ENCODE measurements around the gene RBL1. TPM values are rescaled to one million over a fixed set of nuclear protein-coding genes. Genes with fewer than 3 reads are reported as not detected.

Gene RBL1
- total RNA-seq, 1 experiment from 2014 or later, result 14.6 TPM

DNA sequence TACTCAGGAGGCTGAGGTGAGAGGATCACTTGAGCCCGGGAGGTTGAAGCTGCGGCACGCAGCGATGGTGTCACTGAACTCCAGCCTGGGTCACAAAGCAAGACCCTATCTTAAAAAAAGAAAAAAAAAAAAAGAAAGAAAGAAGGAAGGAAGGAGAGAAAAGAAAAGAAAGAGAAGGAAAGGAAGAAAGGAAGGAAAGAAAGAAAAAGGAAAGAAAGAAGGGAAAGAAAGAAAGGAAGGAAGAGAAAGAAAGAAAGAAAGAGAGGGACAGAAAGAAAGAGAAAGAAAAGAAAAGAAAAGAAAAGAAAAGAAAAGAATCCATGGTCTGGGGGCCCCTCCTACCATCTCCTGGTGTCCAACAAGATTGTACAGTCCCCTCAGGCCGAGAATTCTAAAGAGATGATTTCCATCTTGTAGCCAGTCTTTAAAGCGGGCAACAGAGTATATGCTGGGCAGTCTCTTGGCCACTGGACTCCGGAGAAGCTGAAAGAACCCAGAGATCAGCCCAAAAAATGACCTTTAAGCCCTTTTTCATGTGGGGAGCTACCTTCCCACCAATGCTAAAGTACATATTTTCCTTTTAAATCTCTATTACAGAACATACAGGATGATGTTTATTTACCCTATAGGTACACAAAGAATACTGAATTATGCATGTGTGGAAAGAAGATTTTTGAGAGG is 23.7 kb upstream of the RBL1 start:
- no peak overlapping the region for H3K27ac ChIP-seq
- no peaks in the 10 kb centered on the region for H3K27me3 ChIP-seq (ENCODE audit: insufficient read depth, low read depth)
- no peaks in the 10 kb centered on the region for H3K36me3 ChIP-seq (ENCODE audit: low read depth)
- no peaks in the 10 kb centered on the region for H3K4me1 ChIP-seq (replicated peaks; ENCODE audit: insufficient read depth)
- H2AFZ ChIP-seq, result no peak overlapping the region
- H3F3A ChIP-seq (ENCODE audit: insufficient read depth, low read depth), result no peaks in the 10 kb centered on the region
- H3K9me3 ChIP-seq (ENCODE audit: insufficient read depth, low read depth), result no peaks in the 10 kb centered on the region
- ChIA-PET CTCF (interaction anchor here (0.6 kb wide), 1 partner anchor 424 kb away, joined by 3 read pairs; no protein-coding TSS in a partner anchor), POLR2A (ENCODE audit: unreplicated experiment) (no interaction called here)
- no TSS peak for BruUV-seq (replicated peaks)
- no peaks in the 10 kb centered on the region for H3K79me2 ChIP-seq (ENCODE audit: low read depth)
- DNase-seq, result no peak
- no peak overlapping the region for H3K4me2 ChIP-seq
- TF ChIP-seq EZH2 (IDR thresholded peaks at IDR 0.05; ENCODE audit: low read depth), result no peak
- TF ChIP-seq, protein P1, sequence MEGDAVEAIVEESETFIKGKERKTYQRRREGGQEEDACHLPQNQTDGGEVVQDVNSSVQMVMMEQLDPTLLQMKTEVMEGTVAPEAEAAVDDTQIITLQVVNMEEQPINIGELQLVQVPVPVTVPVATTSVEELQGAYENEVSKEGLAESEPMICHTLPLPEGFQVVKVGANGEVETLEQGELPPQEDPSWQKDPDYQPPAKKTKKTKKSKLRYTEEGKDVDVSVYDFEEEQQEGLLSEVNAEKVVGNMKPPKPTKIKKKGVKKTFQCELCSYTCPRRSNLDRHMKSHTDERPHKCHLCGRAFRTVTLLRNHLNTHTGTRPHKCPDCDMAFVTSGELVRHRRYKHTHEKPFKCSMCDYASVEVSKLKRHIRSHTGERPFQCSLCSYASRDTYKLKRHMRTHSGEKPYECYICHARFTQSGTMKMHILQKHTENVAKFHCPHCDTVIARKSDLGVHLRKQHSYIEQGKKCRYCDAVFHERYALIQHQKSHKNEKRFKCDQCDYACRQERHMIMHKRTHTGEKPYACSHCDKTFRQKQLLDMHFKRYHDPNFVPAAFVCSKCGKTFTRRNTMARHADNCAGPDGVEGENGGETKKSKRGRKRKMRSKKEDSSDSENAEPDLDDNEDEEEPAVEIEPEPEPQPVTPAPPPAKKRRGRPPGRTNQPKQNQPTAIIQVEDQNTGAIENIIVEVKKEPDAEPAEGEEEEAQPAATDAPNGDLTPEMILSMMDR (conservative IDR thresholded peaks at IDR 0.05), result no peak
- intact Hi-C loops (cut with micrococcal nuclease; ENCODE audit: unreplicated experiment), result no loop called here
- H3K9me2 ChIP-seq (ENCODE audit: insufficient read depth), result no peaks in the 10 kb centered on the region
- H3K4me3 ChIP-seq, result no peak overlapping the region
- H4K20me1 ChIP-seq (ENCODE audit: insufficient read depth), result no peaks in the 10 kb centered on the region

GRCh38 chr20:37114012-37114411 is 18.2 kb upstream of the RBL1 start:
- H3F3A ChIP-seq (ENCODE audit: insufficient read depth, low read depth), result no peaks in the 10 kb centered on the region
- H3K36me3 ChIP-seq (ENCODE audit: low read depth), result no peaks in the 10 kb centered on the region
- H4K20me1 ChIP-seq (ENCODE audit: insufficient read depth), result no peaks in the 10 kb centered on the region
- BruUV-seq (replicated peaks), result no TSS peak
- no peaks in the 10 kb centered on the region for H3K9me3 ChIP-seq (ENCODE audit: insufficient read depth, low read depth)
- H3K27ac ChIP-seq, result no peak overlapping the region
- DNase-seq, result no peak
- H3K9me2 ChIP-seq (ENCODE audit: insufficient read depth), result no peaks in the 10 kb centered on the region
- H3K4me2 ChIP-seq, result no peak overlapping the region
- intact Hi-C loops (cut with micrococcal nuclease; ENCODE audit: unreplicated experiment), result no loop called here
- no peak overlapping the region for H2AFZ ChIP-seq
- POLR2A ChIA-PET (ENCODE audit: unreplicated experiment), result no interaction called here
- CTCF ChIA-PET, result no interaction called here
- no peak for TF ChIP-seq EZH2 (IDR thresholded peaks at IDR 0.05; ENCODE audit: low read depth)
- TF ChIP-seq, protein P1 (conservative IDR thresholded peaks at IDR 0.05), result no peak
- no peaks in the 10 kb centered on the region for H3K79me2 ChIP-seq (ENCODE audit: low read depth)
- H3K4me3 ChIP-seq, result no peak overlapping the region
- no peaks in the 10 kb centered on the region for H3K4me1 ChIP-seq (replicated peaks; ENCODE audit: insufficient read depth)
- H3K27me3 ChIP-seq (ENCODE audit: insufficient read depth, low read depth), result no peaks in the 10 kb centered on the region

DNA sequence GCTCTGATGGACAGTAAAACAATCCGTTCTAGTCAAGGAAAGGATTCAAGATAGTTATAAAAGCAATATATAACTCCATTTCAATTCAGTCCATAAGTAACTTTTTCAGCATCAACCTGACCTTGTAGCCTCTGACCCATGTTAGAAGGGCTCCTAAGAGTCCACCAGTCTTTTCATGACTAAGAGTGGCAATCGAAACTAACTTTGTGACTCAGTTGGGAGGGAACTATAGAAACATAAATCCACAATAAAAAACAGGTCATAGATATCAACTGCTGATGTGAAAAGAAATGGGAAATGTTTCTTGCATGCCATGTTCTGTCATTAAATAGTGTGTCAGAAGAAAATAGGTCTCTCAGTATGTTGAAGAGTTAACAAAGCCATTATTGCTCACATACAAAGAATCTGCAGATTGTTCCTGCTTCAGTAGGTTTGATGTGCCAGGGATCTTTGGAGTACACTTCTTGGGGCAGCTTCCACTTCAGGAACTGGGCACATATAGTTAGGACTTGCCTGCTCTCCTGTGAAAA is 16.2 kb upstream of the RBL1 start:
- Histone ChIP-seq H3F3A (ENCODE audit: insufficient read depth, low read depth) (no peaks in the 10 kb centered on the region), H3K4me1 (replicated peaks; ENCODE audit: insufficient read depth) (no peaks in the 10 kb centered on the region), H3K79me2 (ENCODE audit: low read depth) (no peaks in the 10 kb centered on the region), H2AFZ (no peak overlapping the region), H3K27me3 (ENCODE audit: insufficient read depth, low read depth) (no peaks in the 10 kb centered on the region), H3K9me3 (ENCODE audit: insufficient read depth, low read depth) (no peaks in the 10 kb centered on the region), H3K9me2 (ENCODE audit: insufficient read depth) (no peaks in the 10 kb centered on the region), H3K27ac (no peak overlapping the region), H3K36me3 (ENCODE audit: low read depth) (no peaks in the 10 kb centered on the region), H3K4me2 (no peak overlapping the region), H3K4me3 (no peak overlapping the region), H4K20me1 (ENCODE audit: insufficient read depth) (no peaks in the 10 kb centered on the region)
- BruUV-seq (replicated peaks), result no TSS peak
- ChIA-PET CTCF (interaction anchor here (0.6 kb wide), 2 partner anchors 21 to 1366 kb away, joined by 3 read pairs; no protein-coding TSS in a partner anchor), POLR2A (ENCODE audit: unreplicated experiment) (no interaction called here)
- intact Hi-C loops (cut with micrococcal nuclease; ENCODE audit: unreplicated experiment), result no loop called here
- no peak for DNase-seq
- no peak for TF ChIP-seq EZH2 (IDR thresholded peaks at IDR 0.05; ENCODE audit: low read depth)
- TF ChIP-seq, protein P1 (conservative IDR thresholded peaks at IDR 0.05), result no peak

Measured in PC-9 (cell line).